Osteoblast (primary cell): ENCODE measurements around the gene DMBT1. TPM values are rescaled to one million over a fixed set of nuclear protein-coding genes. Genes with fewer than 3 reads are reported as not detected.

Experiments used
- DNase-seq: peaks from one replicate; pipeline ENCODE4 v3.0.0; 2011; ENCODE audit warnings: low spot score, mixed read lengths; ENCODE audit not compliant: insufficient read length; ENCODE audit errors: missing footprints
- H2AFZ ChIP-seq: 2 replicates; pipeline ENCODE4 v1.6.0; 2011; ENCODE audit warnings: mild to moderate bottlenecking, low read length
- H3K27ac ChIP-seq: 2 replicates; pipeline ENCODE4 v1.5.1; 2011; ENCODE audit warnings: mild to moderate bottlenecking, low read depth, low read length, moderate library complexity
- H3K27me3 ChIP-seq: 2 replicates; pipeline ENCODE4 v1.6.0; 2012; ENCODE audit warnings: mild to moderate bottlenecking, control low read depth, inconsistent platforms, low read length, moderate library complexity; ENCODE audit not compliant: insufficient read depth
- H3K36me3 ChIP-seq: 2 replicates; pipeline ENCODE4 v1.5.1; 2011; ENCODE audit warnings: mild to moderate bottlenecking, low read length, control low read depth, moderate library complexity; ENCODE audit not compliant: insufficient read depth
- H3K4me1 ChIP-seq: 2 replicates; pipeline ENCODE4 v1.5.1; 2011; ENCODE audit warnings: mild to moderate bottlenecking, low read length, control low read depth, moderate library complexity; ENCODE audit not compliant: insufficient read depth
- H3K4me2 ChIP-seq: 2 replicates; pipeline ENCODE4 v1.6.0; 2011; ENCODE audit warnings: mild to moderate bottlenecking, low read length; ENCODE audit not compliant: insufficient read depth
- H3K4me3 ChIP-seq: fragments of 200-600 bp; sonication (generic); 3 replicates; pipeline ENCODE4 v1.5.1; 2012; ENCODE audit warnings: mild to moderate bottlenecking, low read length, inconsistent platforms; ENCODE audit not compliant: insufficient read depth
- H3K79me2 ChIP-seq: 2 replicates; pipeline ENCODE4 v1.6.0; 2012; ENCODE audit warnings: mild to moderate bottlenecking, low read length, control low read depth, inconsistent platforms; ENCODE audit not compliant: insufficient read depth
- H3K9me3 ChIP-seq: 2 replicates; pipeline ENCODE4 v1.5.1; 2011; ENCODE audit warnings: low read depth, low read length, control low read depth
- H4K20me1 ChIP-seq: 2 replicates; pipeline ENCODE4 v1.6.0; 2012; ENCODE audit warnings: mild to moderate bottlenecking, low read length, control low read depth; ENCODE audit not compliant: insufficient read depth
- total RNA-seq: library from RNA; depleted of rRNA; stranded (reverse); fragments of >200 nt; gene quantifications from 2 replicates; pipeline ENCODE4 v1.2.3, GENCODE V29; 2012
- TF ChIP-seq, protein P1 (sequence below): IDR thresholded peaks from 2 replicates; pipeline ENCODE4 v1.5.1; 2011; ENCODE audit warnings: mild to moderate bottlenecking, low read depth, low read length, moderate library complexity; ENCODE audit errors: extremely low read depth

The DMBT1 gene
- total RNA-seq, 1 donor = under 0.01 TPM

DNA sequence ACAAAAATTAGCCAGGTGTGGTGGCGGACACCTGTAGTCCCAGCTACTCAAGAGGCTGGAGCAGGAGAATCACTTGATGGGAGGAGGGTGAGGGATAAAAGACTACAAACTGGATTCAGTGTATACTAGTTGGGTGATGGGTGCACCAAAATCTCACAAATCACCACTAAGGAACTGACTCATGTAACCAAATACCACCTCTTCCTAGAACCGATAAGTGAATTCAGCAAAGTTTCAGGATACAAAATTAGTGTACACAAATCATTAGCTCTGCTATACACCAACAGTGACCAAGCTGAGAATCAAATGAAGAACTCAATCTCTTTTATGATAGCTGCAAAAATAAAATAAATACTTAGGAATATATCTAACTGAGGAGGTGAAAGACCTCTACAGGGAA lies 23.0 kb upstream of the DMBT1 start:
- H3K4me3 ChIP-seq = no peak overlapping the region

DNA sequence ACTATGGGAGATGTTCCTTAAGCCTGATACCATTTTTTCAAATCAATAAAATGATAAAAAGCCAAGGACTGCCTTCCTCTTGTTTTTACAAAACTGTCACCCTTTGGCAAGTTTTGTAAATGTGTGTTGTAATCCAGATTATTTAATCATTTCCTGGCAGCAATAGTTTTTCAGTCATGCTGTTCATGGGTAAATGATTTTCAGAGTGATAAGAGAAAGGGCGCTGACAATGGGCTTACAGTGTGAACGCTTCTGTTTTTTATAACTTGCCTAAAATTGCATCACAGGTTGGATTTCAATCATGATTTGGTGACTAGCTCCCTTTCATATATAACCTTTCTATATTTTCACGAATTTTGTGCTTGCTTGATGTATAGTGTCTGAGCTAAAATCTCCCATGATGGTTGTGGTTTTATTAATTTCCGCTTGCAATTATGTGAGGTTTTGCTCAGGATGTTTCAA lies 19.0 kb upstream of the DMBT1 start:
- no peaks in the 10 kb centered on the region for H3K36me3 ChIP-seq
- DNase-seq = no peak
- TF ChIP-seq, protein P1, sequence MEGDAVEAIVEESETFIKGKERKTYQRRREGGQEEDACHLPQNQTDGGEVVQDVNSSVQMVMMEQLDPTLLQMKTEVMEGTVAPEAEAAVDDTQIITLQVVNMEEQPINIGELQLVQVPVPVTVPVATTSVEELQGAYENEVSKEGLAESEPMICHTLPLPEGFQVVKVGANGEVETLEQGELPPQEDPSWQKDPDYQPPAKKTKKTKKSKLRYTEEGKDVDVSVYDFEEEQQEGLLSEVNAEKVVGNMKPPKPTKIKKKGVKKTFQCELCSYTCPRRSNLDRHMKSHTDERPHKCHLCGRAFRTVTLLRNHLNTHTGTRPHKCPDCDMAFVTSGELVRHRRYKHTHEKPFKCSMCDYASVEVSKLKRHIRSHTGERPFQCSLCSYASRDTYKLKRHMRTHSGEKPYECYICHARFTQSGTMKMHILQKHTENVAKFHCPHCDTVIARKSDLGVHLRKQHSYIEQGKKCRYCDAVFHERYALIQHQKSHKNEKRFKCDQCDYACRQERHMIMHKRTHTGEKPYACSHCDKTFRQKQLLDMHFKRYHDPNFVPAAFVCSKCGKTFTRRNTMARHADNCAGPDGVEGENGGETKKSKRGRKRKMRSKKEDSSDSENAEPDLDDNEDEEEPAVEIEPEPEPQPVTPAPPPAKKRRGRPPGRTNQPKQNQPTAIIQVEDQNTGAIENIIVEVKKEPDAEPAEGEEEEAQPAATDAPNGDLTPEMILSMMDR = no peak
- peaks cover 20% of the 10 kb centered on the region for H3K27me3 ChIP-seq
- H3K27ac ChIP-seq = no peak overlapping the region
- no peaks in the 10 kb centered on the region for H4K20me1 ChIP-seq
- no peaks in the 10 kb centered on the region for H3K9me3 ChIP-seq
- no peak overlapping the region for H3K4me2 ChIP-seq
- H3K4me1 ChIP-seq = no peaks in the 10 kb centered on the region
- no peaks in the 10 kb centered on the region for H3K79me2 ChIP-seq
- no peak overlapping the region for H3K4me3 ChIP-seq
- H2AFZ ChIP-seq = no peak overlapping the region

More for the DNA sequence above, 23.0 kb upstream of the DMBT1 start:
- Histone ChIP-seq H3K4me2 (no peak overlapping the region), H3K79me2 (no peaks in the 10 kb centered on the region), H3K27ac (no peak overlapping the region), H3K4me1 (no peaks in the 10 kb centered on the region), H2AFZ (no peak overlapping the region), H3K9me3 (no peaks in the 10 kb centered on the region), H3K27me3 (peaks cover 16% of the 10 kb centered on the region), H4K20me1 (no peaks in the 10 kb centered on the region), H3K36me3 (no peaks in the 10 kb centered on the region)
- TF ChIP-seq, protein P1 = no peak
- DNase-seq = no peak

DNA sequence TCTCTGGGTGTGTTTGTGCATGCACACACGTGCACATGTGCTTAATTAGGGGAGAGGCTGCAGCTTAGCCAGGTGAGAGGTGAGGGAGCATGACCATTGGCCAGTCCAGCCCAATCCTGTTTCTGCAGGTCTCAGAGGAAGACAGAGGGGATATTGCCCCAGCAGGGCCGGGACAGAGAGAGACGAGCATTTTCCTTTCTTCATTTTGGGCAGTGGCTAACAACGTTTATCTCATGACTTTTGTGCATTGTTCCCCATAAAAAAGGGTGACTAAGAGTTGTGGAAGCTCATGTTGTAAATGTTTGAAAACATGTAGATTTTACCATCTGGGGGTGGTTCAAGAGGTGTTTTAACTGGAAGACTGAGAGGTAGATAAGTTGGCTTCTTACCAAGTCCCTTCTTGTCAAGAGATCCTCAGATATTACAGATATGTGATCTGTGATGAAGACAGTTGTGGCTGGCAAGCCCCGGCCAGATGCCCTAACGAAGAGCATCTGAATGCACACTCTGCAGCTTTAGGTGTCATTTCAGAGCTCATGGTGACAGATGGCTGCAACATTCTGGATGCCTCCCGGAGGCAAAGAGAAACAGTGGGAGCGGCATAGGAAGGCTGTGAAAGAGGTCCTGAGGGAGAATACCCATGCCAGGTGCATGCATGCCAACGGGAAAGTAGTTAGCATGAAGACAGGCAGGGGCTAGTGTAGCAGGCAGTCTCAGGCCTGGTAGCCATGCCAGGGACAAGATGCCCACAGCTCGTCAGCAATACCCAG lies 16.7 kb upstream of the DMBT1 start:
- peaks cover 18% of the 10 kb centered on the region for H3K27me3 ChIP-seq
- H3K4me1 ChIP-seq = no peaks in the 10 kb centered on the region
- TF ChIP-seq, protein P1 = no peak
- H3K4me2 ChIP-seq = no peak overlapping the region
- DNase-seq = no peak
- H3K4me3 ChIP-seq = no peak overlapping the region
- no peak overlapping the region for H2AFZ ChIP-seq
- no peaks in the 10 kb centered on the region for H3K9me3 ChIP-seq
- no peaks in the 10 kb centered on the region for H4K20me1 ChIP-seq
- no peak overlapping the region for H3K27ac ChIP-seq
- no peaks in the 10 kb centered on the region for H3K36me3 ChIP-seq
- no peaks in the 10 kb centered on the region for H3K79me2 ChIP-seq

DNA sequence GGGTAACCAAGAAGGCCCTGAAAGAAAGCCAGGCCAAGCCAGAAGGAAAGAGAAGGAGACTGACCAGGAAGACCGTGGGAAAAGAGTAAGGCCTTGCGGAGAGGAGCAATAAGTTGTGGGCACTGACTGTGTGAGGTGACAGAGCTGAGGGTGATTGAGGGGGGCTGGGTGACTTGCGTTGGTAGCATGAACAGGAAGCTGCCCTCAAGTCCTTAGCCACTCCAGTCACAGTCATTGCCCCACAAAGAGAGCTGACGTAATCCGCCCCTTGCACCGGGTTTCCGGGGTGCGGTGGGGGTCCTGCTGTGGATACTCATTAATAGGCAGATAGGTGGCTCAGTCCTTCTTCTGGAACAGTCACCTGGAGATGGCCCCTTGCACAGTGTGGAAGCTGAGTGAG lies 16.1 kb upstream of the DMBT1 start:
- H3K9me3 ChIP-seq = no peaks in the 10 kb centered on the region
- H3K36me3 ChIP-seq = no peaks in the 10 kb centered on the region
- no peaks in the 10 kb centered on the region for H3K79me2 ChIP-seq
- no peak for DNase-seq
- H4K20me1 ChIP-seq = no peaks in the 10 kb centered on the region
- H3K27ac ChIP-seq = no peak overlapping the region
- TF ChIP-seq, protein P1 = no peak
- peaks cover 18% of the 10 kb centered on the region for H3K27me3 ChIP-seq
- no peak overlapping the region for H2AFZ ChIP-seq
- H3K4me2 ChIP-seq = no peak overlapping the region
- no peak overlapping the region for H3K4me3 ChIP-seq
- H3K4me1 ChIP-seq = no peaks in the 10 kb centered on the region
